ENCODE measurements around the gene RNF169. TPM values are rescaled to one million over a fixed set of nuclear protein-coding genes. Genes with fewer than 3 reads are reported as not detected.
"Not testable (repeated sequence)": the region's sequence is repeated elsewhere in the genome, so short reads cannot be mapped to it uniquely, and the experiment has no call there.

RNF169 gene
- total RNA-seq, 1 donor from 2014 or later, result 19.5 TPM

- Histone ChIP-seq H3K27ac (no peak overlapping the region), H3K4me3 (no peak overlapping the region), H3K9me3 (peaks cover 0 to 11% of the 10 kb centered on the region in 2 donors), H3K4me1 (peaks cover 0 to 16% of the 10 kb centered on the region in 2 donors), H3K27me3 (no peaks in the 10 kb centered on the region), H3K36me3 (peaks cover 7 to 21% of the 10 kb centered on the region in 2 donors)
- TF ChIP-seq CTCF (IDR thresholded peaks at IDR 0.05), result no peak
- intact Hi-C loops (cut with DNase I), result loop anchor here (5.0 kb wide), 1 partner anchor 77 kb away; the partner anchor contains the start of gene RNF169
- DNase-seq (ENCODE audit: low spot score in 2 of 2), result no peak
These were observed 75.8 kb downstream of the RNF169 start for GRCh38 chr11:74824285-74824982.

- DNase-seq (ENCODE audit: low spot score in 2 of 2); H3K27me3 ChIP-seq; H3K27ac ChIP-seq; intact Hi-C loops (cut with DNase I); H3K4me3 ChIP-seq: not testable (repeated sequence)
- peaks cover 0 to 15% of the 10 kb centered on the region in 2 donors for H3K4me1 ChIP-seq
- H3K9me3 ChIP-seq, result peaks cover 0 to 11% of the 10 kb centered on the region in 2 donors
- H3K36me3 ChIP-seq, result peaks cover 7 to 21% of the 10 kb centered on the region in 2 donors
These were observed 76.9 kb downstream of the RNF169 start for GRCh38 chr11:74825596-74825995.

- Histone ChIP-seq H3K27ac (no peak overlapping the region), H3K4me3 (no peak overlapping the region), H3K9me3 (peaks cover 0 to 11% of the 10 kb centered on the region in 2 donors), H3K36me3 (peaks cover 7 to 21% of the 10 kb centered on the region in 2 donors), H3K4me1 (peaks cover 0 to 12% of the 10 kb centered on the region in 2 donors), H3K27me3 (no peaks in the 10 kb centered on the region)
- no peak for DNase-seq (ENCODE audit: low spot score in 2 of 2)
- TF ChIP-seq CTCF (IDR thresholded peaks at IDR 0.05), result no peak
- intact Hi-C loops (cut with DNase I), result no loop called here
These were observed 78.3 kb downstream of the RNF169 start for GRCh38 chr11:74826901-74827300.

GRCh38 chr11:74837191-74837590 lies 88.5 kb downstream of the RNF169 start:
- Histone ChIP-seq H3K4me1 (no peaks in the 10 kb centered on the region), H3K36me3 (peaks cover 25 to 43% of the 10 kb centered on the region in 2 donors), H3K27ac (no peak overlapping the region), H3K9me3 (no peaks in the 10 kb centered on the region), H3K27me3 (no peaks in the 10 kb centered on the region), H3K4me3 (no peak overlapping the region)
- intact Hi-C loops (cut with DNase I), result no loop called here
- TF ChIP-seq CTCF (IDR thresholded peaks at IDR 0.05), result no peak
- DNase-seq (ENCODE audit: low spot score in 2 of 2), result no peak

- Histone ChIP-seq H3K36me3 (peaks cover 34 to 53% of the 10 kb centered on the region in 2 donors), H3K9me3 (no peaks in the 10 kb centered on the region), H3K27me3 (no peaks in the 10 kb centered on the region), H3K27ac (no peak overlapping the region), H3K4me3 (no peak overlapping the region), H3K4me1 (no peaks in the 10 kb centered on the region)
- intact Hi-C loops (cut with DNase I), result no loop called here
- no peak for TF ChIP-seq CTCF (IDR thresholded peaks at IDR 0.05)
- DNase-seq (ENCODE audit: low spot score in 2 of 2), result no peak
These were observed 89.5 kb downstream of the RNF169 start for GRCh38 chr11:74838188-74838587.

- Histone ChIP-seq H3K9me3 (no peaks in the 10 kb centered on the region), H3K36me3 (peaks cover 40 to 66% of the 10 kb centered on the region in 2 donors), H3K27me3 (no peaks in the 10 kb centered on the region), H3K27ac (no peak overlapping the region), H3K4me3 (no peak overlapping the region), H3K4me1 (no peaks in the 10 kb centered on the region)
- DNase-seq (ENCODE audit: low spot score in 2 of 2), result no peak
- no peak for TF ChIP-seq CTCF (IDR thresholded peaks at IDR 0.05)
- intact Hi-C loops (cut with DNase I), result no loop called here
These were observed 90.8 kb downstream of the RNF169 start for GRCh38 chr11:74839446-74839845.

Measured in ascending aorta (tissue), 2 donors.